NCI-H2107 treated with DMSO at 0.1 percent for 48 hours (cell line): ENCODE measurements around the gene RAB8B.

Experiments used
- DNase-seq: peaks from one replicate; lab custom pipeline; 2025; ENCODE audit not compliant: unreplicated experiment; lab: John Stamatoyannopoulos, UW

RAB8B gene

GRCh38 chr15:63181648-63182047 is 7.8 kb upstream of the RAB8B start:
- no peak for DNase-seq

GRCh38 chr15:63185206-63185605 is 4.2 kb upstream of the RAB8B start:
- no peak for DNase-seq

GRCh38 chr15:63186065-63186464 is 3.3 kb upstream of the RAB8B start:
- no peak for DNase-seq

GRCh38 chr15:63187589-63188226 is 1.7 kb upstream of the RAB8B start:
- DNase-seq = no peak

GRCh38 chr15:63188247-63188925 is 1.0 kb upstream of the RAB8B start:
- no peak for DNase-seq

- no peak for DNase-seq
These were observed 749 bp downstream of the RAB8B start for GRCh38 chr15:63189941-63190768.

- no peak for DNase-seq
These were observed 1.6 kb downstream of the RAB8B start for GRCh38 chr15:63190769-63191649.

GRCh38 chr15:63191895-63192618 is 2.7 kb downstream of the RAB8B start:
- no peak for DNase-seq

- DNase-seq = no peak
These were observed 3.3 kb downstream of the RAB8B start for GRCh38 chr15:63192619-63193206.

GRCh38 chr15:63194302-63194701 is 4.9 kb downstream of the RAB8B start:
- DNase-seq = no peak

- DNase-seq = no peak
These were observed 5.6 kb downstream of the RAB8B start for GRCh38 chr15:63194880-63195568.

- no peak for DNase-seq
These were observed 6.2 kb downstream of the RAB8B start for GRCh38 chr15:63195569-63196015.

GRCh38 chr15:63196842-63197241 is 7.4 kb downstream of the RAB8B start:
- no peak for DNase-seq

GRCh38 chr15:63197626-63198025 is 8.2 kb downstream of the RAB8B start:
- no peak for DNase-seq

GRCh38 chr15:63198371-63199250 is 9.2 kb downstream of the RAB8B start:
- DNase-seq = peak; percentile 38

- DNase-seq = no peak
These were observed 11.3 kb downstream of the RAB8B start for GRCh38 chr15:63200464-63201249.

GRCh38 chr15:63202861-63203260 is 13.5 kb downstream of the RAB8B start:
- DNase-seq = no peak
